Kidney epithelial cell (primary cell): Measurements from ENCODE around the gene CLIC6. TPM values are rescaled to one million over a fixed set of nuclear protein-coding genes. Genes with fewer than 3 reads are reported as not detected.

Source experiments
- DNase-seq: peaks from one replicate; pipeline ENCODE4 v3.0.0-alpha.2; 2010; ENCODE audit warnings: low read depth
- H3K27me3 ChIP-seq: 2 replicates; pipeline ENCODE4 v1.6.0; 2011; ENCODE audit warnings: low read length; ENCODE audit not compliant: control insufficient read depth, insufficient read depth
- H3K36me3 ChIP-seq: 2 replicates; pipeline ENCODE4 v1.5.1; 2011; ENCODE audit warnings: low read length; ENCODE audit not compliant: control insufficient read depth, insufficient read depth
- H3K4me3 ChIP-seq: 2 replicates; pipeline ENCODE4 v1.5.1; 2011; ENCODE audit warnings: low read depth, mild to moderate bottlenecking, control low read depth, low read length
- total RNA-seq: library from RNA; depleted of rRNA; stranded (reverse); fragments of >200 nt; gene quantifications from 2 replicates; pipeline ENCODE4 v1.2.3, GENCODE V29; 2015
- TF ChIP-seq, protein P1 (sequence below): IDR thresholded peaks from 2 replicates; pipeline ENCODE4 v1.5.1; 2011; ENCODE audit warnings: mild to moderate bottlenecking, moderate library complexity, low read length, control low read depth, inconsistent platforms; ENCODE audit not compliant: insufficient read depth, poor library complexity, severe bottlenecking

Gene CLIC6
- total RNA-seq, 1 donor from 2014 or later, result 8.0 TPM

DNA sequence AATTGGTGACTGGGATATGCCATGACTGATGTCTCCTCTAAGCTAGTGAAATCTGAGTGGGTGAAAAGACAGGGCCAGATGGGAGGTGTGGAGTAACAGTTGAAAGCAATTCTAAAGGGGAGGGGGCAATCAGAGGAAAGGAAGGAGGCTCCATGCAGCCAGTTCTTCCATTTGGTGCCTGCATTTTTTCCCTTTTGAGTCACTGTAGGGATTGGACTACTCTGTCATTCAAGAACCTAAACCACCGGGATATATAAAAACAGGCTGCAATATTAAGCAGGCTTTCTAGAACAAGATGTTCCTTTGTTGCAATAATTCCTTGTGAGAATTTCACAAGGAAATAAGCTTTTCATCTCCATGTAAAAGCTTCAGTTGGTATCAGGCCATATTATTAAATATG, 18.3 kb downstream of the CLIC6 start:
- Histone ChIP-seq H3K4me3 (no peak overlapping the region), H3K27me3 (no peaks in the 10 kb centered on the region), H3K36me3 (no peaks in the 10 kb centered on the region)
- no peak for DNase-seq
- TF ChIP-seq, protein P1, sequence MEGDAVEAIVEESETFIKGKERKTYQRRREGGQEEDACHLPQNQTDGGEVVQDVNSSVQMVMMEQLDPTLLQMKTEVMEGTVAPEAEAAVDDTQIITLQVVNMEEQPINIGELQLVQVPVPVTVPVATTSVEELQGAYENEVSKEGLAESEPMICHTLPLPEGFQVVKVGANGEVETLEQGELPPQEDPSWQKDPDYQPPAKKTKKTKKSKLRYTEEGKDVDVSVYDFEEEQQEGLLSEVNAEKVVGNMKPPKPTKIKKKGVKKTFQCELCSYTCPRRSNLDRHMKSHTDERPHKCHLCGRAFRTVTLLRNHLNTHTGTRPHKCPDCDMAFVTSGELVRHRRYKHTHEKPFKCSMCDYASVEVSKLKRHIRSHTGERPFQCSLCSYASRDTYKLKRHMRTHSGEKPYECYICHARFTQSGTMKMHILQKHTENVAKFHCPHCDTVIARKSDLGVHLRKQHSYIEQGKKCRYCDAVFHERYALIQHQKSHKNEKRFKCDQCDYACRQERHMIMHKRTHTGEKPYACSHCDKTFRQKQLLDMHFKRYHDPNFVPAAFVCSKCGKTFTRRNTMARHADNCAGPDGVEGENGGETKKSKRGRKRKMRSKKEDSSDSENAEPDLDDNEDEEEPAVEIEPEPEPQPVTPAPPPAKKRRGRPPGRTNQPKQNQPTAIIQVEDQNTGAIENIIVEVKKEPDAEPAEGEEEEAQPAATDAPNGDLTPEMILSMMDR, result no peak

- H3K4me3 ChIP-seq, result no peak overlapping the region
- H3K36me3 ChIP-seq, result no peaks in the 10 kb centered on the region
- TF ChIP-seq, protein P1, result no peak
- no peaks in the 10 kb centered on the region for H3K27me3 ChIP-seq
- no peak for DNase-seq
These were observed 19.0 kb downstream of the CLIC6 start for GRCh38 chr21:34687745-34688144.

DNA sequence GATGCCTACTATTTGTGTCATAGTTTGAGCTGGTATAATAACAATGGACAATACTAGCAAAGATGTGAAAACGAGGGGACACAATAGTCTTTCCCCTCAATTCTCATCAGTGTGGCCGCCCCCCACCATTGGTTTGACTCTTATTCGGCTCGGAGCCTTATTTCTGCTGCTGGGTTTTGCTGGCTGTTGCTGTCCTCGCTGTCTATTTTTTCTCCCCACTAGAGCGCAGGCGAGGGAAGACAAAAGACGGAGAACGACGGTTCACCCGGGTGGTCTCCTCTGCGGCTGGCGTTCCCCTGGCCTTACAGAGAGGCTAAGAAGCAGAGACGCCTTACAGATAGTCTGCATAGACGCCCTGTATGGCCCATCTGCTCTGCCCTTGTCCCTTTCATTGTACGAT, 19.4 kb downstream of the CLIC6 start:
- DNase-seq, result no peak
- Histone ChIP-seq H3K4me3 (no peak overlapping the region), H3K27me3 (no peaks in the 10 kb centered on the region), H3K36me3 (no peaks in the 10 kb centered on the region)
- TF ChIP-seq, protein P1, result peak; percentile 81

GRCh38 chr21:34688715-34689114, 19.9 kb downstream of the CLIC6 start:
- Histone ChIP-seq H3K36me3 (no peaks in the 10 kb centered on the region), H3K4me3 (no peak overlapping the region), H3K27me3 (no peaks in the 10 kb centered on the region)
- DNase-seq, result no peak
- TF ChIP-seq, protein P1, result no peak

- H3K27me3 ChIP-seq, result no peaks in the 10 kb centered on the region
- no peaks in the 10 kb centered on the region for H3K36me3 ChIP-seq
- DNase-seq, result peak; percentile 55
- H3K4me3 ChIP-seq, result no peak overlapping the region
- TF ChIP-seq, protein P1, result no peak
These were observed 21.4 kb downstream of the CLIC6 start for GRCh38 chr21:34690041-34690792.

- TF ChIP-seq, protein P1, result no peak
These were observed 22.0 kb downstream of the CLIC6 start for GRCh38 chr21:34690793-34691175.

More at GRCh38 chr21:34690793-34691175, 22.0 kb downstream of the CLIC6 start:
- Histone ChIP-seq H3K36me3 (no peaks in the 10 kb centered on the region), H3K27me3 (no peaks in the 10 kb centered on the region), H3K4me3 (no peak overlapping the region)
- no peak for DNase-seq
